TTC549 (cell line): ENCODE data around the gene GBF1.
"Not testable (repeated sequence)": the region's sequence is repeated elsewhere in the genome, so short reads cannot be mapped to it uniquely, and the experiment has no call there.

Source experiments
- FAIRE-seq: peaks from 2 replicates; lab custom pipeline; 2012; peaks lifted over from hg19 to GRCh38; lab: Jason Lieb, UNC

The GBF1 gene

DNA sequence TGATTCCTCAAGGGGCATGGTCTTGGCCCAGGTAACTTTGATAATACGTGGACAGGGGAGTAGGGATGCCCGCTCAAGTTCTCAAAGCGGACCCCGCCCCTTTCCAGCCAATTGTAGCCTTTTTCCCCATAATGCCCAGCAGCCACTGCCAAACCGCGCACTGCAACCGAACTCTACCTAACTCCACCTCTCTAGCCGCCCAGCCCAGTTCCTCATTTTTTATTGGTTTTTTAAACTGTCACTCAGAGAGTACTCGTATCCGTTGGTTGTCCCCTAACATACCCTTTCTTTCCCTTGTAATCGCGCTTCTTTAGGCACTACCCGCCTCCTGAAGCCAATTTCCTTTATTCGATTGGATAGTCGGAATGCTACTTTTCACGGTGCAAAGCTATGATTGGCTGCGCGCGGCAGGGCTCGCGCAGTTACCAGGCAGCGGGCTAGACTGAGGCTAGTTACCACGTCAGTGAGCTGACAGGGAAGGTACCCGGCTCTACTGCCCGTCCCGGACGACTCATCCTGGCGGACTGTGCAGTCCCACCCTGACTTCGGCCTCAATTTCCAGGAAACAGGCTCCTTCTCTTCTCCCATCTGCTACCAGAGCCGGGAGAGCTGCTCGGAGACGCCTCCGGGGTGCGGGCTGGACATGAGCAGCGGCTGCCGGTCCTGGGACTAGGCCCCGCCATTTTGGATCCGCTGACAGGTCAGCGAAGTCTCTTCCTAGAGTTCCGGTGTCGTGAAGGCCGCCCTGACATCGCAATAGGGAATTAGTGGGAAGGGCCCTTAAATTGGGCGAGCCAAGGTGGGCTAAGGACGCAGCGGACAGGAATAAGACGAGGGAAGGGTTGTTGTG, at the start of gene GBF1:
Gene GBF1 (plus strand): TSS at position 451 of the 850 bp plus-strand sequence. CDS start 13,407 bp downstream, outside the sequence.
- peak; percentile 98 for FAIRE-seq

- no peak for FAIRE-seq
Measured at GRCh38 chr10:102196893-102197292, 48.4 kb upstream of the GBF1 start.

DNA sequence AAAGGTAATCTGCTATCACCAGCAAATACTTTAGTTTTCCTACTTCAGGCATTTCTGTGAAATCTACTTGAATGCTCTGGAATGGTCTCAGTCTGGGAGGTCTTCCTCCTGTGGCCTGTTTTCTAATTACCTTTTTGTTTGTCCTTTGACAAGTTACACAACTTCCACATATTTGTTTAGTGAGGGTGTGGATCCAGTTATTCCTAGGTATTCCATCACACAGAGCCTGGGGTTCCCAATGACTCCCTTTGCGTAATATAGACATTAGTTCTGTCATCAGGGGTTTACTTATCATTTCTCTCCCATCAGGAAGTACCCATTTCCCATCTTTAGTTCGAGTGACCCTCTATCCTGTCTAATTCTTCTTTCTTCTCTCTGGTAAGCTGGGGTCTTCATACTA, 47.3 kb upstream of the GBF1 start:
- no peak for FAIRE-seq

GRCh38 chr10:102200751-102201640, 44.3 kb upstream of the GBF1 start:
- FAIRE-seq = no peak

DNA sequence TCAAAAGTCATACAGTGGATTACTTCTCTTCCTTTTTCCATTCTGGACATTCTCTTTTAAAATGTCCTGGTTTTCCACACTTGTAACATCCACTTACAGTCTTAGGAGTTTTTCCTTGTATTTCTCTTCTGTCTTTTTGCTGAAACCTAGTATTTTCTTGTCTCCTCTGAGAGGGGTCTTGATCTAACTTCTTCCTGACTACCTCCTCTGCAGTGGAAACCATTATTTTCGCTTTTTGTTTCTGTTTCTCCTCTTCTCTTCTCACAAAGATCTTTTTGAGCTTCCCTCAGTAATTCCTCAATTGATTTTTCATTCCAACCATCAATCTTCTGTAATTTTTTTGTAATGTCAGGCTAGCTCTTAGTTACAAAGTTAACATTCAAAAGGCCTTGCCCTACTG, 42.9 kb upstream of the GBF1 start:
- no peak for FAIRE-seq

DNA sequence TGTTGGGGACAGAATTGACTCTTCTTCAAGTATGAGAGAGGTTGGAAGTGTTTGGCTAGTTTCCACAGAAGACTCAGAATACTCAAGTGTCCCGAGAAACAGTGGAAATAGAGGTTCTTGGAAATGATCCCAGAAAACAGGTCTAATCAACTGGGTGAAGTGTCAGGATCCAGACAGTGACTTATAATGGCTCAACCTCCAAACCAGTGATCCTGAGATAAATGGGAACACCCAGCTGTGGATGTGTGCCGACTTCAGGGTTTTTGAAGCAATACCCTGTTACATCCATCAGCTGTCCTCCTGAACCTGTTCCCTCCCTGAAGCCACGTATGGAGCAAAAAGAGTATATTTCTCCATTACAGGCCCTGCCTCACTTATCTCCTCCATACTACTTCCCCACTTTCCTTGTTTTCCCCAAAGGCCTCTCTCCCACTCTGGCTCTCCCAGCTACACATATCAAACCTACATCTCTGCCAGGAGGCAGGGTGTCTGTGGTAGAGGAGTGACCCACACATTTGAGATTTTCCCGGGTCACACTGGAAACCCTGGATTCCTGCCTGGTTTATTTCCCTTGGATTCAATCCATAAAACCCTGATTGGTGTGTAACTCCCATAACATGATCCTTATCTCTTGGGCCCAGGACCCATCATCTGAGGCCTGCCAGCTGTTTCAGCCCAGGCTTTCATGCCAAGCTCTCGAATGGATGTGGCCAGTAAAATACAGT, 36.9 kb upstream of the GBF1 start:
- no peak for FAIRE-seq

DNA sequence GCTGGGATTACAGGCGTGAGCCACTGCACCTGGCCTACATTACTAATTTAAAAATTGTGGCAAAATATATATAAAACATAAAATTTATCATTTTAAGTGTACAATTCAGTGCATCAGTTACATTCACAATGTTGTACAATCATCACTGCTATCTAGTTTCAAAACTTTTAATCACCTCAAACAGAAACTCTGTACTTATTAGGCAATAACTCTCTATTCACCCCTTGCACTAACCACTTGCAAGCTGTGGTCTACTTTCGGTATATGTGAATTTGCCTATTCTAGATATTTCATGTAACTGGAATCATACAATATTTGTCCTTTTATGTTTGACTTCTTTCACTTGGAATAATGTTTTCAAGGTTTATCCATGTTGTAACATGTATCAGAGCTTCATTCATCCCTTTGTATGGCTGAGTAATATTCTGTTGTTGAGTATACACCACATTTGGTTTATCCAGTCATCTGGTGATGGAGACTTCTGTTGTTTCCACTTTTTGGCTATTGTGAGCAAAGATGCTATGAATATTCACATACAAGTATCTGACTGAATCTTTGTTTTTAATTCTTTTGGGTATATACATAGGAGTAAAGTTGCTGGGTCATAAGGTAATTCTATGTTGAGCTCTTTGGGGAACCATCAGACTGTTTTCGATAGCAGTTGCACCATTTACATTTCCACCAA, 33.6 kb upstream of the GBF1 start:
- no peak for FAIRE-seq

DNA sequence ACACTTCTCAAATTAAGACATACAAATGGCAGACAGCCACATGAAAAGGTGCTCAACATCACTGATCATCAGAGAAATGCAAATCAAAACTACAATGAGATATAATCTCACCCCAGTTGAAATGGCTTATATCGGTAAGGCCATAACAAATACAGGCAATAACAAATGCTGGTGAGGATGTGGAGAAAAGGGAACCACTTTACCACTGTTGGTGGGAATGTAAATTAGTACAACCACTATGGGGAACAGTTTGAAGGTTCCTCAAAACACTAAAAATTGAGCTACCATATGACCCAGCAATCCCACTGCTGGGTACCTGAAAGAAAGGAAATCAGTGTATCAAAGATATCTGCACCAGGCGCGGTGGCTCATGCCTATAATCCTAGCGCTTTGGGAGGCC, 31.7 kb upstream of the GBF1 start:
- not testable (repeated sequence) for FAIRE-seq

GRCh38 chr10:102219370-102219769, 26.0 kb upstream of the GBF1 start:
- FAIRE-seq = no peak

DNA sequence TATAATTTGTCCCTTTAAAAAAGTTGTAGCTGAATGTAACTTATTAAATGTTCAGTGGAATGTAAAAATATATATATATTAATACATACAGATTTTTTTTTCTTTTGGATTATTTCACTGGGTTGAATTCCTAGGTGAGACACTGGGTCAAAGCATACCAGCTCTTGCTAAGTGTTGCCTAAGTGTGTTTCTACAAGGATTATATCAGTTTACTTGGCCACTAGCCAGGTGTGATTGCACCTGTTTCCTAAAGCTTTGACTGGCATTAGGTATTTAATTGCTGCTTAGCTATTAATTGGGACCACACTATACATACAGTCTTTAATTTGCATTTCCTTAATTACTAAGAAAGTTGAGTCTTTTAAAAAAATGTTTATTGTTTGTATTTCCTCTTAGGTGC, 24.7 kb upstream of the GBF1 start:
- FAIRE-seq = no peak

DNA sequence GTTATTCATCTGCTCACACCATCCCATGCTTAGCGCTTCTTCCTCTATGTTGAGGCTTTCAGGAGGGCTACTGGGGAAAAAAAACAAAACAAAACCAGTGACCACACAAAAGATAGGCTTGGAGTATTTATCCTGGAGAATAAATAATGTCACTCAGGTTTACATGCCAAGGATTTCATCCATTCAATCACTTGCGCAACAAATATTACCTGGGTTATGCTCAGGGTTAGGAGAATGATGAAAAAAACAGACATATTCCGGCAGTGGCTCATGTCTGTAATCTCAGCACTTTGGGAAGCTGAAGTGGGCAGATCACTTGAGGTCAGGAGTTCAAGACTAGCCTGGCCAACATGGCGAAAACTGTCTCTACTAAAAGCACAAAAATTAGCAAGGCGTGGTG, 22.5 kb upstream of the GBF1 start:
- FAIRE-seq = no peak

GRCh38 chr10:102225646-102226541, 19.4 kb upstream of the GBF1 start, which contains the start of gene ELOVL3:
Gene ELOVL3 (plus strand): TSS chr10:102226299. CDS start chr10:102226549, 250 bp downstream.
- FAIRE-seq = peak; percentile 86

DNA sequence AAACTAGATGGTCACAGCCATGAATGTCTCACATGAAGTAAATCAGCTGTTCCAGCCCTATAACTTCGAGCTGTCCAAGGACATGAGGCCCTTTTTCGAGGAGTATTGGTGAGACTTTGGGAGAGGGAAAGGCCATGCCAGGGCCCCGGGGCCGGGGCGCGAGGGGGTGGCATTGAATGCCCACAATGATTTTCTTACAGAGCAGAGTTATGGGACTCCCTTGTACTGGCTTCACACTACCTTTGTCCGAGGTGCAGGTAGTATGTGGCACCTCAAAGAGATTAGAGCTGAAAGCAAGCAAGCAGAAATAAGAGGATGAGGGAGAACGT, 18.8 kb upstream of the GBF1 start:
- FAIRE-seq = no peak

DNA sequence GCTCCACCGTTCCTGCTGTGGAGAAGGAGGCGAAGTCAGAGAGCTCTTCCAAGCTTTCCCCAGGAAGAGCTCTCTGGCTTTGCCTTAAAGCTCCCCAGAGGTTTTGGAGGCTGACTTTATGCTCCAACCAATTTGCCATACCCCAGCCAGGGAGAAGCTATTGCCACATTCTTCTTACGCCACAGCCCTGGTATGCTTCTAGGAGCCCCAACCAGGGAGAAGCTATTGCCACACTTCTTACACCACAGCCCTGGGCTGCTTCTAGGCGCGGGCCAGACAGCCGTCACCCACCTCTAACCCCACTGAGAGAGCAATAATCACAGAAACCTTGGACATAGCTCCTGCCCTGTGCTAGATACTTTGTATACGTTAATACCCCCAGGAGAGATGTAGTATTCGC, 18.3 kb upstream of the GBF1 start:
- FAIRE-seq = no peak

- FAIRE-seq = no peak
Measured at GRCh38 chr10:102229810-102230263, 15.5 kb upstream of the GBF1 start.

GRCh38 chr10:102230264-102230860, 15.0 kb upstream of the GBF1 start:
- no peak for FAIRE-seq

- no peak for FAIRE-seq
Measured at GRCh38 chr10:102230861-102231356, 14.4 kb upstream of the GBF1 start.

GRCh38 chr10:102231357-102232318, 13.7 kb upstream of the GBF1 start:
- no peak for FAIRE-seq

DNA sequence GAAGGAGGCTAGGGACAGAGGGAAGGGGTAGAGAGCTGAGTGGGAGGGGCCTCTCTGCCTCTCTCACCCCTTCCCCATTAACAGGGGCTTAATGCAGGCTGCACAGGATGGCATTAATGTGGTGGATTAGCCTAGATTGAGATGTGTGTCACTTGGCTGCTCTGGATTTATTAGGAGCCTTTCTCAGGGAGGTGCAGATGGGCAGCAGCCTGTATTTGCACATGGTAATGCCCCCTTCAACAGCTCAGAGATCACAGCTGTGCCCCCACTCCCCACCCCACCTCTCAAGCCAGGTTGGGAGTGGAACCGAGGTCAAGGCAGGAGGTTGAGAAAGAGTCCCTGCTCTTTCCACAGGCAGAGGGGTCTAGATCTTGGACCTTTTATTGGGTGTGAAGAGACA, 11.3 kb upstream of the GBF1 start:
- FAIRE-seq = no peak
